Activated naive CD4-positive, alpha-beta T cell (primary cell): ENCODE results near the gene RMND5B.
"Not testable (repeated sequence)": the region's sequence is repeated elsewhere in the genome, so short reads cannot be mapped to it uniquely, and the experiment has no call there.

Experiments used
- DNase-seq, 4 experiments: peaks; one replicate each; lab custom pipeline; 2025; lab: John Stamatoyannopoulos, UW

The RMND5B gene

GRCh38 chr5:178130576-178131445 lies at the start of gene RMND5B:
Gene RMND5B (plus strand): TSS chr5:178131014. CDS start chr5:178138120, 7,106 bp downstream.
- DNase-seq, result peak; percentile 52 to 79 (median 62)

- DNase-seq, result no peak
Measured at GRCh38 chr5:178081571-178082243, 49.1 kb upstream of the RMND5B start.

GRCh38 chr5:178083922-178084321 lies 46.9 kb upstream of the RMND5B start:
- no peak for DNase-seq

- DNase-seq, result no peak
Measured at GRCh38 chr5:178085316-178085715, 45.5 kb upstream of the RMND5B start.

GRCh38 chr5:178086266-178086665 lies 44.5 kb upstream of the RMND5B start:
- no peak for DNase-seq

GRCh38 chr5:178087199-178087598 lies 43.6 kb upstream of the RMND5B start:
- DNase-seq, result not testable (repeated sequence)

GRCh38 chr5:178090856-178091255 lies 40.0 kb upstream of the RMND5B start:
- DNase-seq, result no peak

GRCh38 chr5:178093134-178093533 lies 37.7 kb upstream of the RMND5B start:
- DNase-seq, result no peak

- no peak for DNase-seq
Measured at GRCh38 chr5:178094345-178094744, 36.5 kb upstream of the RMND5B start.

GRCh38 chr5:178098685-178099084 lies 32.1 kb upstream of the RMND5B start:
- DNase-seq, result no peak

GRCh38 chr5:178103612-178104011 lies 27.2 kb upstream of the RMND5B start:
- DNase-seq, result no peak

GRCh38 chr5:178104492-178104891 lies 26.3 kb upstream of the RMND5B start:
- DNase-seq, result no peak

- DNase-seq, result no peak
Measured at GRCh38 chr5:178106086-178106485, 24.7 kb upstream of the RMND5B start.

GRCh38 chr5:178106556-178107239 lies 24.1 kb upstream of the RMND5B start:
- no peak for DNase-seq

GRCh38 chr5:178107756-178108310 lies 23.0 kb upstream of the RMND5B start:
- DNase-seq, result no peak

GRCh38 chr5:178108446-178108845 lies 22.4 kb upstream of the RMND5B start:
- no peak for DNase-seq

GRCh38 chr5:178108966-178109365 lies 21.8 kb upstream of the RMND5B start:
- no peak for DNase-seq

- no peak for DNase-seq
Measured at GRCh38 chr5:178110511-178110910, 20.3 kb upstream of the RMND5B start.

- no peak for DNase-seq
Measured at GRCh38 chr5:178111925-178112324, 18.9 kb upstream of the RMND5B start.

- no peak for DNase-seq
Measured at GRCh38 chr5:178112545-178112944, 18.3 kb upstream of the RMND5B start.

- peak; percentile 50 to 70 (median 56) for DNase-seq
Measured at GRCh38 chr5:178113141-178113787, 17.6 kb upstream of the RMND5B start, which contains the start of gene N4BP3. Gene N4BP3 (plus strand): TSS chr5:178113532. CDS start chr5:178119584, 6,052 bp downstream.
